WERI-Rb-1 (cell line): ENCODE data around the gene THRB.

Experiments used
- DNase-seq: peaks from one replicate; pipeline ENCODE4 v3.0.0-alpha.2; 2020
- H3K27ac ChIP-seq: fragments of 250-450 bp; sonication (Bioruptor Pico); 2 replicates; pipeline ENCODE4 v1.5.1; 2020; ENCODE audit warnings: mild to moderate bottlenecking, moderate library complexity
- H3K27me3 ChIP-seq: fragments of 250-450 bp; sonication (Bioruptor Pico); 2 replicates; pipeline ENCODE4 v1.5.1; 2021; ENCODE audit warnings: mild to moderate bottlenecking, low read depth, moderate library complexity; ENCODE audit not compliant: insufficient read depth, severe bottlenecking
- H3K36me3 ChIP-seq: fragments of 250-450 bp; sonication (Bioruptor Pico); 2 replicates; pipeline ENCODE4 v1.5.1; 2020; ENCODE audit warnings: mild to moderate bottlenecking, moderate library complexity
- H3K4me3 ChIP-seq: 2 replicates; pipeline ENCODE4 v1.5.1; 2011; ENCODE audit warnings: low read depth, mild to moderate bottlenecking, control low read depth, low read length
- H3K9me3 ChIP-seq: fragments of 250-450 bp; sonication (Bioruptor Pico); 2 replicates; pipeline ENCODE4 v1.5.1; 2021; ENCODE audit warnings: mild to moderate bottlenecking, moderate library complexity; ENCODE audit not compliant: severe bottlenecking
- TF ChIP-seq, protein P1 (sequence below): IDR thresholded peaks from 2 replicates; pipeline ENCODE4 v1.5.1; 2011; ENCODE audit warnings: low read depth, mild to moderate bottlenecking, control low read depth, inconsistent platforms, low read length

The THRB gene

DNA sequence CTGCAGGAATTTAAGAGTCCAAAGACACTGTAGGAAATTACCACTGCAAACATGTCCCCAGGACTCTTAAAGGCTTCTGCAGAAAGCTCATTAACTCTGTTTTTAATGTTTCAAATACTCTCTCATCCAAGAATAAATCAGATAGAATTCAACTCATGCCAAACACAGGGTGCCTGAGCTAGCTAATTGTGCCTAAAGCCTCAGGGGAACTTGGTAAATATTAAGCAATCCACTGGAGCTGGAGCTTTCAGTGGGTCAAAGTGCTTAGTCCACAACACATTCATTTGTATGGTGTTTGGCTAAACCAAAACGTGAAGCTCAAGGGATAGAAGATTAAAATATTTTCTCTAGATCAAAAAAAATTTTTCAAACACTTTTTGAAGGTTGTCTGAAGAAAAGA is 131.4 kb downstream of the THRB start:
- DNase-seq: no peak
- H3K9me3 ChIP-seq: no peaks in the 10 kb centered on the region
- TF ChIP-seq, protein P1, sequence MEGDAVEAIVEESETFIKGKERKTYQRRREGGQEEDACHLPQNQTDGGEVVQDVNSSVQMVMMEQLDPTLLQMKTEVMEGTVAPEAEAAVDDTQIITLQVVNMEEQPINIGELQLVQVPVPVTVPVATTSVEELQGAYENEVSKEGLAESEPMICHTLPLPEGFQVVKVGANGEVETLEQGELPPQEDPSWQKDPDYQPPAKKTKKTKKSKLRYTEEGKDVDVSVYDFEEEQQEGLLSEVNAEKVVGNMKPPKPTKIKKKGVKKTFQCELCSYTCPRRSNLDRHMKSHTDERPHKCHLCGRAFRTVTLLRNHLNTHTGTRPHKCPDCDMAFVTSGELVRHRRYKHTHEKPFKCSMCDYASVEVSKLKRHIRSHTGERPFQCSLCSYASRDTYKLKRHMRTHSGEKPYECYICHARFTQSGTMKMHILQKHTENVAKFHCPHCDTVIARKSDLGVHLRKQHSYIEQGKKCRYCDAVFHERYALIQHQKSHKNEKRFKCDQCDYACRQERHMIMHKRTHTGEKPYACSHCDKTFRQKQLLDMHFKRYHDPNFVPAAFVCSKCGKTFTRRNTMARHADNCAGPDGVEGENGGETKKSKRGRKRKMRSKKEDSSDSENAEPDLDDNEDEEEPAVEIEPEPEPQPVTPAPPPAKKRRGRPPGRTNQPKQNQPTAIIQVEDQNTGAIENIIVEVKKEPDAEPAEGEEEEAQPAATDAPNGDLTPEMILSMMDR: no peak
- no peak overlapping the region for H3K27ac ChIP-seq
- no peak overlapping the region for H3K4me3 ChIP-seq
- no peaks in the 10 kb centered on the region for H3K36me3 ChIP-seq
- H3K27me3 ChIP-seq: no peaks in the 10 kb centered on the region

DNA sequence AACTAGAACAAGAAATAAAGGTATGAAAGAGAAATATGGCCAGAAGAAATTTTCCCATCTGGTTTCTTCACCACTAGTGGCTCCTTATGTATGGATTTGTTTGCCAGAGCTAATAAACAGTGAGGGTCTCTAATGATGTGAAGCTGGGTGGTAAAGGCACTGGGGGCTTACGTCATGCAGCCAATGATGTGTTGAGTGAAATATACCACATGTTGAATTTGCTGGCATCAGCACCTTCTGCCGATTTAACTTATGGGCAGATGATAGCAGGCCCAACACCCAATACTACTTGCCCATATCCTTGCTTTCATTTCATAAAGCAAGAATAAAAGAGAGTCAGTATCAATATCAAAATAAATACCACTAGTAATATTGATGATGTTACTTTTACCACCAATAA is 133.0 kb downstream of the THRB start:
- Histone ChIP-seq H3K9me3 (no peaks in the 10 kb centered on the region), H3K27me3 (no peaks in the 10 kb centered on the region), H3K36me3 (no peaks in the 10 kb centered on the region), H3K4me3 (no peak overlapping the region), H3K27ac (no peak overlapping the region)
- DNase-seq: no peak
- TF ChIP-seq, protein P1: no peak

DNA sequence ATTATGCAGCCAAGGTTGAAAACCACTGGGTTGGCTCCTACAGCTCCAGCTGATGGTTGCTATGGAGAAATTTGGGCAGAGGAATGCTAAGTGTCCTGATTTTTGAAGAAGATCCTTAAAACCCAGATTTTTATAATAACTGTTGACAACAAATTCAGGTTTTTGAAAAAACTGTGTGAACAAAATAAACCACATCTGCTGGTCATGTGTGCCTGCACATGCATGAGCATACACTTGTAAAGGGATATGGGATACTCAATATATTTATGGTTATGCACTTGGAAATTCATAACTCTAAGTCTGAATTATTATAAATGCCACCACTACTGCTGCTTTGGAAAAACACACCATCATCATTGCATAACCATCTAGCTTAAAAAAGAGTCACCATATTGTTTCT is 133.7 kb downstream of the THRB start:
- no peaks in the 10 kb centered on the region for H3K9me3 ChIP-seq
- TF ChIP-seq, protein P1: no peak
- H3K27me3 ChIP-seq: no peaks in the 10 kb centered on the region
- no peak overlapping the region for H3K27ac ChIP-seq
- no peaks in the 10 kb centered on the region for H3K36me3 ChIP-seq
- H3K4me3 ChIP-seq: no peak overlapping the region
- DNase-seq: no peak

DNA sequence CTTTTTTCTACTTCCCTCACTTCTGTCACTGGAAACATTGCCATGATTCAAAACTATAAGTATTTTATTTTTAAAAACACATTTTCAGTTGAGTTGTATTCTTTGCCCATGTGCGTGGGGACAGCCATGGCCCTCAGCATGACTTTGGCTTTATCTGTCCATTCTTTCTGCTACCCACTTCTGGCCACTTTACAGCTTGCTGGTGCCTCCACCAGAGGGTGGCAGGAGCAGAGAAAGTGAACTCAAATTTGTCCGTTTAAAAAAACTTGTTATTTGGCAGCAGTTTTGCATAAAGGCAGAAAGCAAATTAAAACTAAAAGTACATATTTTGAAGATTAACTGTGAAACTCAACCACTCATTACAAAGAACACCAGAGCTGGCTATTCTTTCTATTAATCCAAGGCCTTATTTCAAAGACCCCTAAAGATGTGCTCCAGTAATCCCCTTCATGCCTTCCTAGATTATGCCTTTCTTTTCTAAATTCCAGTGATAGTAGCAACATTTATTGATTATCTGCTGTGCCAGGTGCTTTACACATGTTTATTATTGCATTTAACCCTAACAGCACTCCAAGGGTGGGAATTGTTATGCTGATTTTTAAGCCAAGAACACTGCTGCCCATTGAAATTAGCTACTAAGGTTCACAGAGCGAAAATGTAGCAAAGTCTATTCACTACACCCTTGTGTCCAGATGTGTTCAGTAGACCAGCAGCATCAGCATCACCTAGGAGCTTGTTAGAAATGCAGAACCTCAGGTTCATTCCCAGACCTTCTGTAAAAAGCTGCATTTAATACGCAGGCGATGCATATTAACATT is 134.8 kb downstream of the THRB start:
- H3K27ac ChIP-seq: no peak overlapping the region
- TF ChIP-seq, protein P1: no peak

DNA sequence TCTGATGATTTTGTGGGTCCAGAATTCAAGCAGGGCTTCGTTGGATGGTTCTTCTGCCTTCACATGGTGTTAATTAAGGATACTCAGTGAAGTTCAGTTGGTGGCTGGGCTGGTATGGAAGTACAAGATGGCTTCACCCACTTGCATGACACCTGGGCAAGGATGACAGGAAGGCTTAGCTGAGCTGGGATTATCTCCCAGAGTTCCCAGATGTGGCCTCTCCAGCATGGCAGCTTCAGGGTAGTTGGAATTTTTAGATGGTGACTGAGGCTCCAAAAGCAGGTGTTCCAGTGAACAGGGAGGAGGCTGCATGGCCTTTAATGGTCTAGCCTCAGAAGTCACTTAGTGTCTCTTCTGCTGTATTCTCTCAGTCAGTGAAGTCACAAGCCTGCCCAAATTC is 135.5 kb downstream of the THRB start:
- Histone ChIP-seq H3K4me3 (no peak overlapping the region), H3K27me3 (no peaks in the 10 kb centered on the region), H3K36me3 (no peaks in the 10 kb centered on the region), H3K9me3 (no peaks in the 10 kb centered on the region), H3K27ac (no peak overlapping the region)
- TF ChIP-seq, protein P1: no peak
- no peak for DNase-seq

More for the DNA sequence above, 134.8 kb downstream of the THRB start:
- Histone ChIP-seq H3K4me3 (no peak overlapping the region), H3K9me3 (no peaks in the 10 kb centered on the region), H3K36me3 (no peaks in the 10 kb centered on the region), H3K27me3 (no peaks in the 10 kb centered on the region)
- DNase-seq: no peak

DNA sequence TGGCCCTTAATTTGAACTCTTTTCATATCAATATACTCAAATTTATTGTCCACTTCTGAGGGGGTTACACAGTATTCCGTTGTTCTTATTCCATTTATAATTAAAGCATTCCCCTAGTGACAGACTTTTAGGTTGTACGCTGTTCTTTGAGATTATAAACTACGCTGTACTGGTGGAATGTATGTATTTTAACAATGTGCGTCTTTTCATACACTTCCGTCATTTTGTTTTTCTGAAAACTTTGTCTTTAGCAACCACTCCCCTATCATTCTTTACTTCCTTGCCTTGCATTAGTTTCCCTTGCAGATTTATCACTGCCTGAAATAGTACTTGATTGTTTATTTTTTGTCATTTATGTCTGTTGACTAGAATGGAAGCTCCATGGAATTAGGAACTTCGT is 137.0 kb downstream of the THRB start:
- DNase-seq: no peak
- H3K36me3 ChIP-seq: no peaks in the 10 kb centered on the region
- H3K27ac ChIP-seq: no peak overlapping the region
- H3K9me3 ChIP-seq: no peaks in the 10 kb centered on the region
- TF ChIP-seq, protein P1: no peak
- H3K27me3 ChIP-seq: no peaks in the 10 kb centered on the region
- H3K4me3 ChIP-seq: no peak overlapping the region
